Measurements from ENCODE around the gene CDH19. TPM values are rescaled to one million over a fixed set of nuclear protein-coding genes. Genes with fewer than 3 reads are reported as not detected.

CDH19 gene
- total RNA-seq, 1 experiment from 2014 or later = not detected

DNA sequence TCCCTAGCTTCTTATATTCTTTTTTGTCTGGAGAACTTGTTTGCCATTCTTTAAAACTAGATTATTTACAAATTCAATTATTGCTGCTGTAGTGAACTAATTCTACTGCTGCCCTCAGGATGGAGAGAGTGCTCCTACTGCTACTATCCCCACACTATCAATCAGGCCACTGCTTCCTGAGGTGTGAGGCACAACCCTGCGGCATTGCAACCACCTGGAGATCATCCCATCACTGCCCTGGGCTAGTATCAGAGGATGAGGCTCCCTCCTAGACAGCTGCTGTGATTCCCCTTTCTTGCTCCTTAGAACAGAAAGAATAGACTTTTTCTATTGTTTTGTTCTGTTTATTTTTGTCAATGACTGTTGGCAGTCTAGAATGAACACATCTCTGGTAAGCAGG is 146.6 kb downstream of the CDH19 start:
- TF ChIP-seq SRF (IDR thresholded peaks at IDR 0.05; ENCODE audit: low read depth) = no peak
- TF ChIP-seq ELF1 (IDR thresholded peaks at IDR 0.05; ENCODE audit: borderline replicate concordance, low read depth) = no peak
- TF ChIP-seq, protein P1, sequence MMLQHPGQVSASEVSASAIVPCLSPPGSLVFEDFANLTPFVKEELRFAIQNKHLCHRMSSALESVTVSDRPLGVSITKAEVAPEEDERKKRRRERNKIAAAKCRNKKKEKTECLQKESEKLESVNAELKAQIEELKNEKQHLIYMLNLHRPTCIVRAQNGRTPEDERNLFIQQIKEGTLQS (IDR thresholded peaks at IDR 0.05) = no peak
- TF ChIP-seq EZH2phosphoT487 (IDR thresholded peaks at IDR 0.05; ENCODE audit: borderline replicate concordance) = no peak
- TF ChIP-seq YY1 (IDR thresholded peaks at IDR 0.05; ENCODE audit: extremely low read depth, insufficient replicate concordance, low read depth, low read length) = no peak
- no peaks in the 10 kb centered on the region for H3K9me2 ChIP-seq (ENCODE audit: insufficient read depth)
- CTCF ChIA-PET = no interaction called here
- ATAC-seq (no peak), DNase-seq (ENCODE audit: low read depth, low spot score) (no peak)
- H4K20me1 ChIP-seq (ENCODE audit: insufficient read depth) = no peaks in the 10 kb centered on the region
- H2AFZ ChIP-seq (ENCODE audit: low read depth, low read length, poor library complexity, severe bottlenecking) = no peak overlapping the region
- BruUV-seq (replicated peaks) = no TSS peak
- RAD21 ChIA-PET (ENCODE audit: low non-redundant PET in 1 of 2, low total read pairs in 2 of 2, uncharacterized antibody in 2 of 2, unreplicated experiment in 2 of 2) = no interaction called here
- no peaks in the 10 kb centered on the region for H3K4me1 ChIP-seq (ENCODE audit: control insufficient read depth in 1 of 2, insufficient read depth in 2 of 2, low read length in 2 of 2)
- POLR2A ChIA-PET = no interaction called here
- no peaks in the 10 kb centered on the region for H3K27me3 ChIP-seq (ENCODE audit: insufficient read depth, low read length)
- peaks cover 12 to 14% of the 10 kb centered on the region in 2 experiments; a peak in 3 of 4 replicates for H3K9me3 ChIP-seq (ENCODE audit: control insufficient read depth in 1 of 2, insufficient read depth in 1 of 2, low read depth in 1 of 2, low read length in 2 of 2)
- H3K4me2 ChIP-seq (ENCODE audit: low read length) = no peak overlapping the region
- no peak overlapping the region for H3K9ac ChIP-seq (ENCODE audit: low read length)
- no peaks in the 10 kb centered on the region for H3K79me2 ChIP-seq (ENCODE audit: insufficient read depth, low read length)
- intact Hi-C loops (cut with micrococcal nuclease) = no loop called here
- no peak overlapping the region for H3K4me3 ChIP-seq (replicated peaks in 1 of 2; ENCODE audit: low read depth in 1 of 2, low read length in 2 of 2)
- H3K27ac ChIP-seq (ENCODE audit: low read depth, low read length) = no peak overlapping the region
- no peaks in the 10 kb centered on the region for H3K36me3 ChIP-seq (ENCODE audit: control insufficient read depth in 1 of 2, insufficient read depth in 2 of 2, low read length in 2 of 2)

Measured in HCT116 (cell line).